Upper lobe of left lung (tissue), 6 donors: Measurements from ENCODE around the gene CALB2. TPM values are rescaled to one million over a fixed set of nuclear protein-coding genes. Genes with fewer than 3 reads are reported as not detected.

Source experiments
- ATAC-seq, 2 donors: fragments of 200-7000 bp; cut with Tn5 transposase; one replicate each; pipeline ENCODE4 v1.9.1; 2022; ENCODE audit warnings: mild to moderate bottlenecking in 2 of 2, moderate library complexity in 2 of 2; ENCODE audit not compliant: low FRiP score in 2 of 2
- DNase-seq, 2 donors: peaks; one replicate each; pipeline ENCODE4 v3.0.0-alpha.2; 2019 to 2020
- H3K27ac ChIP-seq, 4 donors: fragments of 200-600 bp; sonication (generic); one replicate each; pipeline ENCODE4 v1.5.1; 2016 to 2019
- H3K27me3 ChIP-seq, 4 donors: fragments of 200-600 bp; sonication (generic); one replicate each; pipeline ENCODE4 v1.5.1; 2017 to 2019
- H3K36me3 ChIP-seq, 4 donors: fragments of 200-600 bp; sonication (generic); one replicate each; pipeline ENCODE4 v1.5.1; 2016 to 2019
- H3K4me1 ChIP-seq, 4 donors: fragments of 200-600 bp; sonication (generic); one replicate each; pipeline ENCODE4 v1.5.1; 2018 to 2019
- H3K4me3 ChIP-seq, 4 donors: fragments of 200-600 bp; sonication (generic); one replicate each; pipeline ENCODE4 v1.5.1; 2017 to 2019; ENCODE audit warnings: mild to moderate bottlenecking in 2 of 4, moderate library complexity in 1 of 4
- H3K9me3 ChIP-seq, 4 donors: fragments of 200-600 bp; sonication (generic); one replicate each; pipeline ENCODE4 v1.5.1; 2018 to 2019
- CTCF ChIP-seq, 6 experiments: fragments of 450-650 bp in 4 of 6; fragments of 200-600 bp in 2 of 6; sonication (generic) in 2 of 6; IDR thresholded peaks; one replicate each; pipeline ENCODE4 v1.5.1; 2016 to 2019; ENCODE audit warnings: antibody characterized with exemption in 6 of 6
- EP300 ChIP-seq, 4 donors: sonication (generic); formaldehyde crosslinking; IDR thresholded peaks; one replicate each; pipeline ENCODE4 v1.5.1; 2017; ENCODE audit warnings: antibody characterized with exemption in 4 of 4, control low read depth in 2 of 4
- POLR2A ChIP-seq, 4 donors: fragments of 450-650 bp; IDR thresholded peaks; one replicate each; pipeline ENCODE4 v1.5.1; 2016 to 2017; ENCODE audit warnings: antibody characterized with exemption in 4 of 4, mild to moderate bottlenecking in 2 of 4
- POLR2AphosphoS5 ChIP-seq, 2 donors: sonication (generic); formaldehyde crosslinking; IDR thresholded peaks; one replicate each; pipeline ENCODE4 v1.5.1; 2017; ENCODE audit warnings: antibody characterized with exemption in 2 of 2
- WGBS, 2 donors: methylation state at CpG; one replicate each; pipeline ENCODE4 v1.1.5; 2017 to 2018; 5-methylcytosine and 5-hydroxymethylcytosine counted together
- total RNA-seq, 6 donors: library from RNA; depleted of rRNA in 4 of 6; stranded (reverse); fragments of >200 nt in 4 of 6; gene quantifications; one replicate each; pipeline versions ENCODE4 v1.1.0 to v1.2.1, GENCODE V29; 2016 to 2021
- donor health status: DM: no; HTN: no; CAD: no; lungs with moderate emphysema.
- donor health status: DM: no; HTN: yes; CAD: no; lungs with severe emphysema.

CALB2 gene
- total RNA-seq, 6 donors from 2014 or later, result 1.0 to 3.3 (median 2.3) TPM; not detected in 2

GRCh38 chr16:71345031-71345430 is 13.5 kb upstream of the CALB2 start:
- 50 to 59% methylated on average over 10 of the region's 10 CpGs for WGBS, 2 donors
- TF ChIP-seq CTCF (IDR thresholded peaks at IDR 0.05) (no peak), EP300 (IDR thresholded peaks at IDR 0.05) (no peak), POLR2AphosphoS5 (IDR thresholded peaks at IDR 0.05) (no peak), POLR2A (IDR thresholded peaks at IDR 0.05) (no peak)
- H3K36me3 ChIP-seq, result no peaks in the 10 kb centered on the region
- no peaks in the 10 kb centered on the region for H3K4me1 ChIP-seq
- H3K27ac ChIP-seq, result no peak overlapping the region
- no peaks in the 10 kb centered on the region for H3K9me3 ChIP-seq
- H3K4me3 ChIP-seq, result no peak overlapping the region
- no peak for ATAC-seq
- DNase-seq, result no peak
- no peaks in the 10 kb centered on the region for H3K27me3 ChIP-seq

GRCh38 chr16:71347146-71347545 is 11.4 kb upstream of the CALB2 start:
- 56 to 63% methylated on average over 2 to 7 of the region's 7 CpGs for WGBS, 2 donors
- no peaks in the 10 kb centered on the region for H3K4me1 ChIP-seq
- H3K36me3 ChIP-seq, result no peaks in the 10 kb centered on the region
- peak in 1 of 2 donors; percentile 50 for DNase-seq
- TF ChIP-seq POLR2AphosphoS5 (IDR thresholded peaks at IDR 0.05), result no peak
- TF ChIP-seq POLR2A (IDR thresholded peaks at IDR 0.05), result no peak
- TF ChIP-seq EP300 (IDR thresholded peaks at IDR 0.05), result no peak
- no peak for TF ChIP-seq CTCF (IDR thresholded peaks at IDR 0.05)
- no peak overlapping the region for H3K27ac ChIP-seq
- no peak overlapping the region for H3K4me3 ChIP-seq
- no peaks in the 10 kb centered on the region for H3K27me3 ChIP-seq
- no peaks in the 10 kb centered on the region for H3K9me3 ChIP-seq
- no peak for ATAC-seq

GRCh38 chr16:71348262-71349085 is 10.0 kb upstream of the CALB2 start:
- Histone ChIP-seq H3K27me3 (no peaks in the 10 kb centered on the region), H3K27ac (no peak overlapping the region), H3K9me3 (no peaks in the 10 kb centered on the region), H3K4me3 (no peak overlapping the region), H3K4me1 (no peaks in the 10 kb centered on the region), H3K36me3 (no peaks in the 10 kb centered on the region)
- DNase-seq (peak in 1 of 2 donors; percentile 74), ATAC-seq (no peak)
- 81 to 90% methylated on average over 12 to 16 of the region's 22 CpGs for WGBS, 2 donors
- TF ChIP-seq CTCF (IDR thresholded peaks at IDR 0.05), result no peak
- TF ChIP-seq EP300 (IDR thresholded peaks at IDR 0.05), result no peak

- no peak overlapping the region for H3K4me3 ChIP-seq
- H3K9me3 ChIP-seq, result no peaks in the 10 kb centered on the region
- ATAC-seq (no peak), DNase-seq (no peak)
- 74 to 75% methylated on average over 10 of the region's 10 CpGs for WGBS, 2 donors
- no peak overlapping the region for H3K27ac ChIP-seq
- TF ChIP-seq POLR2AphosphoS5 (IDR thresholded peaks at IDR 0.05) (no peak), POLR2A (IDR thresholded peaks at IDR 0.05) (no peak), EP300 (IDR thresholded peaks at IDR 0.05) (no peak), CTCF (IDR thresholded peaks at IDR 0.05) (no peak)
- H3K36me3 ChIP-seq, result no peaks in the 10 kb centered on the region
- no peaks in the 10 kb centered on the region for H3K27me3 ChIP-seq
- no peaks in the 10 kb centered on the region for H3K4me1 ChIP-seq
Measured at GRCh38 chr16:71350821-71351557, 7.5 kb upstream of the CALB2 start.
